ENCODE measurements around the gene NOL4.
"Not testable (repeated sequence)": the region's sequence is repeated elsewhere in the genome, so short reads cannot be mapped to it uniquely, and the experiment has no call there.

NOL4 gene, protein sequence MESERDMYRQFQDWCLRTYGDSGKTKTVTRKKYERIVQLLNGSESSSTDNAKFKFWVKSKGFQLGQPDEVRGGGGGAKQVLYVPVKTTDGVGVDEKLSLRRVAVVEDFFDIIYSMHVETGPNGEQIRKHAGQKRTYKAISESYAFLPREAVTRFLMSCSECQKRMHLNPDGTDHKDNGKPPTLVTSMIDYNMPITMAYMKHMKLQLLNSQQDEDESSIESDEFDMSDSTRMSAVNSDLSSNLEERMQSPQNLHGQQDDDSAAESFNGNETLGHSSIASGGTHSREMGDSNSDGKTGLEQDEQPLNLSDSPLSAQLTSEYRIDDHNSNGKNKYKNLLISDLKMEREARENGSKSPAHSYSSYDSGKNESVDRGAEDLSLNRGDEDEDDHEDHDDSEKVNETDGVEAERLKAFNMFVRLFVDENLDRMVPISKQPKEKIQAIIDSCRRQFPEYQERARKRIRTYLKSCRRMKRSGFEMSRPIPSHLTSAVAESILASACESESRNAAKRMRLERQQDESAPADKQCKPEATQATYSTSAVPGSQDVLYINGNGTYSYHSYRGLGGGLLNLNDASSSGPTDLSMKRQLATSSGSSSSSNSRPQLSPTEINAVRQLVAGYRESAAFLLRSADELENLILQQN

DNA sequence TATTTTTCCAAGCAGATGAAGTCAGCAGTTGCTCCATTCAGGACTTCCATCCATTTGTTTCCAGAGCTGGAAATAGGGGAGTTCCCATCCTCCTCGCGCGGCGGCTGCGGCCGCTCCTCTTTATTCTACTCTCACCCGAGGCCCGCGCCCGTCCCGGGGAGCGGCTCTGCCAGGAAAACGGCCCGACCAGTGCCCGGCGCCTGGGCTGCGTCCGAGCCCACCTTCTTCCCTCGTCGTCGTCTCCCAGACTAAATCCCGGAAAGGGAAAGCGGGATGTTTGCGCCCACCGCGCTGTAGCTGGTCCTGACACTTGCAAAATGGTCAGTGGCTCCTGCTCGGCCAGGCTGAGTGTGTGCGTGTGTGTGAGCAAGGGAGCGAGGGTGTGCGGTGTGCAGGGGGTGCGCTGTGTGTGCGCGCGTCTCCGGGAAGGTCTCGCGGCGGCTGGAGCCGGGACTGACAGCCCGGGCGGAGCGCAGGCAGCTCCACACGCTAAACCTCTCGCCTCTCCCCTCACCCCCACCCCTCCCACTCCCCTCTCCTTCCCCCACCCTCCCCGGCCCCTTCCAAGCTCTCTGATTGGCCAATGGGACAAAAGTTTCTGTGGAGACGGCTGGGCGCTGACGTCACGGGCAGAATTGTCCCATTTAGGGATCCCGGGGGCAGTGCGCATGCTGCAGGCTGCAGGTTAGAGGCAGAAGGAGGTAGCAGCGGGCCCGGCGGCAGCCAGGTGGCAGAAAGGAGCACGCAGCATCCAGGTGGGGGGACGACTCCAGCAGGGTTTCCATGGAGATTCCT is at the start of gene NOL4:
Gene NOL4, minus strand, starts transcription at position 491 of the 795 bp plus-strand sequence. CDS start 1,660 bp downstream, outside the sequence.
- peak; percentile 10 to 95 (median 66) for DNase-seq

DNA sequence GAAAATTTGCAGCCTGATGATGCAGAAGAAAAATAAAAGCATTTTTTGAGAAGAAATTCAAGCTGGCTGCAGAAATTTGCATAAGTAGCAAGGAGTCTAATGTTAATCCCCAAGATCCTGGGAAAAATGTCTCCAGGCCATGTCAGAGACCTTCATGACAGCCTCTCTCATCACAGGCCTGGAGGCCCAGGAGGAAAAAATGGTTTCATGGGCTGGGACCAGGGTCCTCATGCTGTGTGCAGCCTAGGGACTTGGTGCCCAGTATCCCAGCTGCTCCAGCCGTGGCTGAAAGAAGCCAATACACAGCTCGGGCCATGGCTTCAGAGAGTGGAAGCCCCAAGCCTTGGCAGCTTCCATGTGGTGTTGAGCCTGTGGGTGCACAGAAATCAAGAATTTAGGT is 41.3 kb upstream of the NOL4 start:
- DNase-seq = not testable (repeated sequence)

DNA sequence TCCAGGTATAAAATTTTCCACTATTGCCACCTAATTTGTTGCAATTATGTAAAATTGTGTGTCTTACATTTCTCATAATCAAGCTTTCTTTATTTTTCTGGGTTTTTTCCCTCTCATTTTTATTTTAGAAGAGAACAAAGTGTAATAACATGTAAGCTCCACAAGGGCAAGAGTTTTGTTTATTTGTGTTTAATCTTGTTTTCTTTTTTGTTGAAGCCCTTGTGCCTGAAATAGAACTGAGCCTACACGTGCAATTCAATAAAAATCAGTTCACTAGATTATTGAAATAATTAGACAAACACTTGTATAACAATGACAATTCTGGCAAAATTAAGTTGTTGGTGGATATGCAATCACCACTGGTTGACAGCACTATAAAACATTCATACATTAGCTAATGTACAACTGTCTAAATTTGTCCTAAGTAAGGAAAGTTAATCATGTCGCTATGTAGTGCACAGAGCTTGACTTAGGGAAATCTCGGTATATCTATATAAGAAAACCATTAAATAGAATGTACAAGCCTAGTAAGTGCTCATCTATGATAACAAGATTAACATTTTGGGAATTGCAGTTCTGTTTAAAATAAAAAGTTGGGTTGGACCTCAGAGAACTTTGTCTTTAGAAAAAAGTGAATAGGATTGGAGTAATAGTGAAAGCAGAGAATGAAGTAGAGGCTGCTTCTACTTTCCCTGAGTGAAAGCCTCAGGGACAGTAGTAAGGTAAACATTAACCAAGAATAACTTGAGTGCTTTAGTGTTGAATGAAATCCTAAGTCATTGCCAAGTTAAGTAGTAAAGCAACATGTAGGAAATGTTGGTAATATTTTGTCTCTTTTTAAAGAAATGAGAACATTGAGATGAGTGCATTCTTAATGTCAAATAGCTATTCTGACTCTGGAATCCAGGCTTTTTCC is 37.4 kb upstream of the NOL4 start:
- no peak for DNase-seq

DNA sequence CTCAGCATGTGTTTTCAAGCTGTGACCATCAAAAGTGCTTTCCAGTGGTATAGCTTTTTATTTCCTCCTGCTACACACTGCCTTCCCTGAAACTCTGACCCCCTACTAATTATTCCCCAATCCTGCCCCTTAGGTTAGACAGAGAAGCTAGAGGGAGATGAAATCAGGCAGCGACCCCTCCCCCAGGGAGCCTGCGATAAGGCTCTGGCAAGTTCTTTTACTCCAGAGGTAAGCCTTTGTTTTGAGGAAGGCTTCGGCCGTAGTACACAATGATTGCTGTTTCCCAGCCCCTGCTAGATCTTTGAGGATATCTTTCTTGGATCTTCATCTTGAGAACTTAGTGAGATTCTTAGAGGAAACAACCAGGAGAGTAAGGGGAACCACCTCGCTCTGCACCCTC is 33.5 kb upstream of the NOL4 start:
- no peak for DNase-seq

DNA sequence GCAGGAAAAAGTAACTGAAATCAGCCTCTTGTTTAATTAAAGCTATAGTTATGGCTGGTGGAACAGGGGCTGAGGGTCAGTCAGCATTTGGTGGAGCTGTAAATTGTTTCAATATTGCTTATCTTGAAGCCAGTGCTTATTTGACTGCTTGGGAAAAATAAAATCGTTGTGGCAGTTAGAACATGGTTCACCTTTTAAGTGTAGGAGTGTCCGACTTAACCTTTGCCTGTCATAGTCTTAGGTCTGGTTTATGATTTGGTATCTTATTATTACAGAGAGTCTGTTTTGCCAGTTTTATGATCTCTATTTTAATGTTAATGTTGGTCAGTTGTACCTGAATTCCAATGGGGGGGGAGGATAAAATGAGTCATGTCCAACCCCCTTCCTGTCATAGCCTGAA is 27.2 kb upstream of the NOL4 start:
- DNase-seq = no peak

DNA sequence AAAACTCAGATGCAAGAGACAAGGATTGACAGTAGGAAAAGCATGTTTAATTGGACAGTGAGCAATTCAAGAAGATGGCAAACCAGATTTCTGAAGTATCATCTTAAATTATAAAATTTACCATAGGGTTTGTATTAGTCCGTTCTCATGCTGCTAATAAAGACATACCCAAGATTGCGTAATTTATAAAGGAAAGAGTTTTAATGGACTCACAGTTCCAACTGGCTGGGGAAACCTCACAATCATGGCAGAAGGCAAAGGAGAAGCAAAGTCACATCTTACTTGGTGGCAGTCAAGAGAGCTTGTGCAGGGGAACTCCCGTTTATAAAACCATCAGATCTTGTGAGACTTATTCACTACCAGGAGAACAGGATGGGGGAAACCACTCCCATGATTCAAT is 24.0 kb upstream of the NOL4 start:
- DNase-seq = no peak

DNA sequence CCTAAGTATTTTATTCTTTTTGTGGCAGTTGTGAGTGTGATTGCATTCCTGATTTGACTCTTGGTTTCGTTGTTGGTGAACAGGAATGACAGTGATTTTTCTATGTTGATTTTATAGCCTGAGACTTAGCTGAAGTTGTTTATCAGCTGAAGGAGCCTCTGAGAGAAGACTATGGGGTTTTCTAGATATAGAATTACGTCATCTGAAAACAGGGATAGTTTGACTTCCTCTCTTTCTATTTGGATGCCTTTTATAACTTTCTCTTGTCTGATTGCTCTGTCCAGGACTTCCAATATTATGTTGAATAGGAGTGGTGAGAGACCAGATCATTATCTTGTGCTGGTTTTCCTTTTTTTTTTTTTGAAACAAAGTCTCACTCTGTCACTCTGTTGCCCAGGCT is 18.0 kb upstream of the NOL4 start:
- no peak for DNase-seq

DNA sequence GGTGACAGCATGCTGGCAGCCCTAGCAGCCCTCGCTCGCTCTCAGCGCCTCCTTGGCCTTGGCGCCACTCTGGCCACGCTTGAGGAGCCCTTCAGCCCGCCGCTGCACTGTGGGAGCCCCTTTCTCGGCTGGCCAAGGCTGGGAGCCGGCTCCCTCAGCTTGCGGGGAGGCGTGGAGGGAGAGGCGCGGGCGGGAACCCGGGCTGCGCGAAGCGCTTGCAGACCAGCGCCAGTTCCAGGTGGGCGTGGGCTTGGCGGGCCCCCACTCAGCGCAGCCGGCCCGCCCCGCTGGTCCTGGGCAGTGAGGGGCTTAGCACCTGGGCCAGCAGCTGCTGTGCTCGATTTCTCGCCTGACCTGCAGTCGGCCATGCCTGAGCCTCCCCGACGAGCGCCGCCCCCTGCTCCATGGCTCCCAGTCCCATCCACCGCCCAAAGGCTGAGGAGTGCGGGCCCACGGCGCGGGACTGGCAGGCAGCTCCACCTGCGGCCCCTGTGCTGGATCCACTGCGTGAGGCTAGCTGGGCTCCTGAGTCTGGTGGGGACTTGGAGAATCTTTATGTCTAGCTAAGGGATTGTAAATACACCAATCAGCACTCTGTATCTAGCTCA is 9.2 kb upstream of the NOL4 start:
- not testable (repeated sequence) for DNase-seq

DNA sequence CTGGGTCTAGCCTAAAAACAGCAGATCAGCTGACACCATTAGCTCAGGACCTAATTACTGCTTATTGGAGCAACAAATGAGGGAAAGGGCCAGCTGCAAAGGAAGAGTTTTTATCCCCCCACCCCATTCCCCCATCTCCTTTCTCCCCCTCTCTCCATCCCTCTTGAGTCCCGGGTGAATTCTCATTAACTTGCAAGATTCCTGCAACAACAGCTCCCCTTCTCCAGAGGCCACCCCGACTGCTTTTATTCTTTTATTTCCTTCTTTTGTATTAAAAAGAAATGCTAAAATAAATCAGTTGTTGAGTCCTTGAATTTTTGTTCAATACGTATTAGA is 473 bp upstream of the NOL4 start:
- DNase-seq = no peak

DNA sequence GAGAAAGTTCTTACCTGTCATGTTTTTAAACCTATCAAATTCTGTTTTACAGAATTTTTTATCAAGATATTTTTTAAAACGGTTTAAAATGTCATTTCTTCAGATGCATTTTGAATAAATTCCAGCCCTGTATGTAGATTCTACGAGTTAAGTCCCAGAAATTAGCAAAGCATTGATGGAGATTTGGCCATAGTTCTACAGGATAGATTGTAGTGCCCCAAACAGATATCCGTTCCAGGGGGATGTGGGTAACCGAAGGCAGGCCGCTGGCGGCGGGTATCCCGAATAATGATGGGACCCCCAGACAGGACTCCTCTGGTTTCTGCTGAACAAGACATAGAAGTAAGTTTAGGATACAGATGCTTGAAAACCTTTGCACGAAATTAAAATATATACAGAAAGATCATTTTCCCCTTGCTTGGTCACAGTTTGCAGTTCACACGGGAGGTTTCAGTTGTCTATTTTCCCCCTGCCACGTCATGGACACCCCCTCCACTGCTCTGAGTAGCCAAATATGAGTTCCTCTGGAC is 755 bp downstream of the NOL4 start:
- no peak for DNase-seq

DNA sequence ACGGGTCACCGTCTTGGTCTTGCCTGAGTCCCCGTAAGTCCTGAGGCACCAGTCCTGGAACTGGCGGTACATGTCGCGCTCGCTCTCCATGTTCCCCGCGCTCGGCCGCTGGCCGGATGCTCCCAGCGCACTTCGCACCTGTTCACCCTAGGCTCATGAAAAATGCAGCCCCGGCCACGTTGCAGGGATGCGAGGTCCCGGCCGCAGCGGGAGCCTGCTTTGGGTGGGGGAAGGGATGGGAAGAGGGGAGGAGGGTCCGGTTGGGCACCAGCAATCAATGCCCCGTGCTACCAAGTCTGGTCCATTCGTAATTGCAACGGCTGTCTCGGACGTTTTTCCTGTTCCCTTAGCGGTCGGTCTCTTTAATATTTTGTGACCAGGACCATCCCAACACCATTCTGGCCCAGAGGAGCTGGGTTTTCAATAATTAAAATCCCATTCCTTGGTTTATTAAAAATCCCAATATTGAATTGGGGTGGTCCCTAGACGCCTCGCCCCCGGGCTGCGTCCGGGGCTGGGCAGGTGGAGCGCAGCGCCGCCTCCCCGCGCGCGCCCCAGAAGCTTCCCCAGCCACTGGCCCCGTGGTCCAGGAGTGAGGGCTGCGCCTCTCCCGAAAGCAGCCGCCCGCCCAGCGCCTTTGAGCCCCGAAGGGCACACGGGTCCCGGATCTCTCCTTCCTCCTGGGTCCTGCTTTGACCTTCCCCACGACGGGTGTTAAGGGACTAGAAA is 1.4 kb downstream of the NOL4 start:
- DNase-seq = peak in 7 of 14 donors; percentile 5 to 86 (median 39)

DNA sequence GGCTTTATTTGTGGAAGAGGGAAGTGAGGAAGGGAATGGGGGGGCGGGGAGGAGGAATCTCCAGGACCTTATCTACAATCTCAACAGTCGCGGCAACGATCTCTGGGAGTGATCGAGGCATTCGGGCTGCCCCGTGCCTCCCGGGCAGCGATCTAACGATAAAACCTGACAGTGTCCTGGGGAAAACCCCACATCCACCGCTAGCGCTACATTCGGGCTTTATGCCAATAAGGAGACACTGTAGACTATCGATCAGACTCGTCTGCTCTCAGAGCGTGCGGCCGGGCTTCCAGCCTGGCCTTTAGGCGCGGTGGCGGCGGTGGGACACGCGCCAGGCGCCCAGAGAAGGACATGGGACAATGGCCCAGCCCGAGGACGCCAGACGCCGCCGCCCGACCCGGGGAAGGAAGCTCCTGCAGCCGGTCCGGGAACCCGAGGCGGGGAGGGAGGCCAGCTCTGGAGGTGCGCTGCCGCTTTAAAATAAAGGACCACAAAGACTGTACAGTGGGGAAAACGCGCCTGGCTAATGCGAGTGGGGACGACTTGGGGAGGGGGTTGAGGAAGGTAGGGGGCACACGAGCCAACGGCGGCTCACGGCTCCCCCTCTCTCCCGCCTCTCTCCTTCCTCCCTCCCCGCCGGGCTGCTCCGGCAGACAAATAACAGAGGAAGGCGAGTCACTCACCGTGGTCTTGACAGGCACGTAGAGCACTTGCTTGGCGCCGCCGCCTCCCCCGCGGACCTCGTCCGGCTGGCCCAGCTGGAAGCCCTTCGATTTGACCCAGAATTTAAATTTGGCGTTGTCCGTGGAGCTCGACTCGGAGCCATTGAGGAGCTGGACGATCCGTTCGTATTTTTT is 2.2 kb downstream of the NOL4 start:
- peak in 9 of 14 donors; percentile 24 to 87 (median 54) for DNase-seq

DNA sequence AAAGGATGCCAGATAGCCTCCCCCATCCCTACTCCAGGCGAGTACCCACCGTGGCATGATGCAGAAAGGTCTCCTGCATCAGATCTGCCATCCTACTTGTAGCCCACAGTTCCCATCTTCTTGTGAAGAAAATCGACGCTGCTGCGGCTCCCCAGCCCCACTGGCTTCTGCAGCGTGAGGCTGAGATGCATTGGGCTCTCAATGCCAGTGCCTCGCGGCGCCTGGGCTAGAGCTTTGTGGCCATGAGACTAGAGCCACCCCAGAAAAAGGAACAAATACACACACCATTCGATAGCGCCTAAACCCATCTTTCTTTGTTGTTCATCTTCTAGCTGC is 2.8 kb downstream of the NOL4 start:
- peak in 9 of 14 donors; percentile 12 to 87 (median 48) for DNase-seq

DNA sequence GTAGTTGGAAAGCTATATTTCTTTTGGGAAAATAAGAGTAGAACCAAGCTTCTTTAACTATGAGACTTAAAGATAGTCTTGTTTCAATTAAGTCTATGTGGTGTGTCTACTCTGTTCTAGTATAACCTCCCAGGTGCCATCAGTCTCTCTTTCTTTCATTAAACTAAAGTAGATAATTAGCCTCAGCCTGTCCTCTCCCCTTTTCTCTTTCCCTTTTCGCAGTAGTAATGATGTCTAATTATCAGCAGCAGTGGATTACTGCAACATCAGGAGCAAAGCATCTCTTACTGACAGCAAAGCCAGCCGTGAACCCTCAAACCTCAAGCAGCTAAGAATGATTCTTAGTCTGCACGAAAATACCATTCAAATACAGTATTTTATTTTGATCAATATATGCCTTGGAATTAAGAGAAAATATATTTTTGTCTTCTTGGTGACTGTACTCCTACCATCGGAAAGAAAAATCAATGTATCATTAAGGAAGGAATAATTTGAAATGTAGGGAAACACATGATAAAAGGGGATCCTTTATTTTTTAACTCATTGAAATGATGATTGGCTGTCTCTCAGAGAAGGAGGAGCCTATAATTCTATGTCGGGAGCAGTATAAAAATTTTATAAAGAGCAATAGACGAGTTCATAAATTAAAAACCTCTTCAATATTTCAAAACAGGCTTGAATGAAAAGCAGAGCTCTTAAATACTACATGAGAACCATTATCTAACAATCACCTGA is 4.5 kb downstream of the NOL4 start:
- DNase-seq = peak in 1 of 14 donors; percentile 57

DNA sequence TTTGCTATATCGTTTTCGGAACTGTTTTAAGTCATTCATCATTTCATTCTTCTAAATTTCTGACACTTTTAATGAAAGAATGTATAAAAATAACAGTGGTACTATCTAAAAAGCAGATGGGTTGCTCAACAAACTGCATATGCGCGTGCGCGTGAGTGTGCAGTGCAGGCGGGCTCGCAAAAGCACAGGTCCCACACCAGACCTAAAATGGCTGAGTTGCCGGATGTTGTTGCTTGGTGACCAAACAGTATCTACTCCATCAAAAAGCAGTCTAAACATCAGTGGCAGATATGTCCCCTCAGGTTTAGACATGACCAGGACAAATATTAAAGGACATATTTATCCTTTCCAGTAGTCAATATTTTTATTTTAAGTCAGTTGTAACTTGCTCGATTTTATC is 5.1 kb downstream of the NOL4 start:
- DNase-seq = peak in 3 of 14 donors; percentile 3 to 80 (median 7)

DNA sequence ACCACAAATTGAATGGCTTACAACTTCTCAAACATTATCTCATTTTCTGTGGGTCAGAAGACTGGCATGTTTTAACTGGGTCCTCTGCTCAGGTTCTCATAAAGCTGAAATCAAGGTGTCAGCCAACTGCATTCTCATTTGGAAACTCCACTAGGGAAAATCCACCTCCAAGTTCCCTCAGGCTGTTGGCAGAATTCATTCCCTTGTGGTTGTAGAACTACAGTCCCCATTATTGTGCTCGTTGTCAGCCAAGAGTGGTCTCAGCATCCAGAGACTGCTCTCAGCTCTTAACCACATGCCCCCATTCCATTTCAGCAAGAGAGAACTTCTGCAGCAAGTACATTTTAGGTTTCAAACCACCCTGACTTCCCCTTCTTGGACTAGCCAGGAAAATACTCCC is 12.2 kb downstream of the NOL4 start:
- no peak for DNase-seq

DNA sequence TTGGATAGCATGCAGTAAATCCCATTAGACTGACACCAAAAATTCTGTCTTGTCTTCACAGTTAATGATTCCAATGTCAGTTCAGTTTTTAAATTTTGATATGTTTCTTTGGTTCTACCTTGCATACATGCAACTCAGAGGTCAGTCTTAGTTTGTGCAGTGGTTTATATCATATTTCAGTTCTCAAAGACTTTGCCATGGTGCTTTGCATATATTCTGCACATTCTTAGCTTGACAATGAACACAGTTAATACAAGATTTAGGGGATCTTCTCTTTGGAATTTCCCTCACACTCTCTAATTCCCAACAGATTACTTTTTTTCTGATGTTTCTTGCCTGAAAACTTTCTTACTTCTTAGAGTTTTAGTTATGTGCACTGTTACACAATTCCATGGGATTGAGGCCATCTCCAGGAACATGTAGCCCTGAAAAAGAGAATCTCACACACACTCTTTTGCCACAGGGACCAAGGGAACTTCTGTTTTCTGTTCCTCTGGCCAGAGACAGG is 17.3 kb downstream of the NOL4 start:
- DNase-seq = no peak

DNA sequence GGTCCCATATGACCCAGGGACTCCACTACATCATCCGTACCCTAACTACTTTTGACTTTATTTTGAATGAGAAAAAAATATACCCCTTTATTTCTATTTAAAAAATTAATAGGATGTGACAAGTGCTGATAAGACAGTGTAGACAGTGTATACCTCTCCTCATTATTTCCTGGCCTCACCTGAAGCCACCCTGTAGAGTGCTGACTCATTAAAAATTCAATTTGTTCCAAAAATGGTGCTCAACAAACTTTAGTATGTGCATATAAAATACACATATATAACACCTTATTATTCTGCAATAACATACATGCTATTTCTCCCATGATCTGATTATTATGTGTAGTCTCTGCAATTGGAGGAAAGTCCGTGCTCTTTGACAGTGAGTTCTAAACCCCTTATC is 20.8 kb downstream of the NOL4 start:
- DNase-seq = no peak

DNA sequence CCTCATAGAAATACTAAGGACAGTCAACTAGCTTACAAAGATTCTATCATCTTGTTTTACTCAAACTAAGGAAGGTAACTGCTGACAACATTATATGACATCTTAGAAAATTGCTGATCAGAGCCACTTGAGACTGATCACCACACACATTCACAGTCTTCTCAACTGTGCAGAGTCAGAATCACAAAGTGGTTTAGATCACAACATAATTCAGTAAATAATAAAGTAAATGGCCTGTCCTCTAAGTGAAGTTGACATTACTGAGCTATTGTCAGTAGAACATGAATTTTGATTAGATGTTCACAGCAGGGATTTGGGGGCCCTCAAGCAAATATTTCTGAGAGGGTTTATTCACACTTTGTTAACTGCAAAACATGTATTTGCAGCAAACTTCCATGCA is 28.5 kb downstream of the NOL4 start:
- no peak for DNase-seq
